ENCODE results near the gene USP48.
"Not testable (repeated sequence)": the region's sequence is repeated elsewhere in the genome, so short reads cannot be mapped to it uniquely, and the experiment has no call there.

DNA sequence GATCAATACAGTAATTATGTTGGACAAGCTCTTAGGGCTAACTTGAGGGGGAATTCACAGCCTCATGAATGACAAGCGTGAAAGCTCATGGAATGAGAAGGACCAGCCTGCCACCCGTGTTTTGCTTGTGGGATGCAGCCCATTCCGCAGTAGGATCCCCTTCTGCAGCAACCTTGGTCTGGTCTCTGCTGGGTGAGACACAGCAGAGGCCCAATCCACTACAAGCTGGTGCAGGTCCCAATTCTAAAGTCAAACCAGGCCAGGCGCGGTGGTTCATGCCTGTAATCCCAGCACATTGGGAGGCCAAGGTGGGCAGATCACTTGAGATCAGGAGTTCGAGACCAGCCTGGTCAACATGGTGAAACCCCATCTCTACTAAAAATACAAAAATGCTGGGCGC is 109.1 kb downstream of the USP48 start:
- TF ChIP-seq, protein P1, sequence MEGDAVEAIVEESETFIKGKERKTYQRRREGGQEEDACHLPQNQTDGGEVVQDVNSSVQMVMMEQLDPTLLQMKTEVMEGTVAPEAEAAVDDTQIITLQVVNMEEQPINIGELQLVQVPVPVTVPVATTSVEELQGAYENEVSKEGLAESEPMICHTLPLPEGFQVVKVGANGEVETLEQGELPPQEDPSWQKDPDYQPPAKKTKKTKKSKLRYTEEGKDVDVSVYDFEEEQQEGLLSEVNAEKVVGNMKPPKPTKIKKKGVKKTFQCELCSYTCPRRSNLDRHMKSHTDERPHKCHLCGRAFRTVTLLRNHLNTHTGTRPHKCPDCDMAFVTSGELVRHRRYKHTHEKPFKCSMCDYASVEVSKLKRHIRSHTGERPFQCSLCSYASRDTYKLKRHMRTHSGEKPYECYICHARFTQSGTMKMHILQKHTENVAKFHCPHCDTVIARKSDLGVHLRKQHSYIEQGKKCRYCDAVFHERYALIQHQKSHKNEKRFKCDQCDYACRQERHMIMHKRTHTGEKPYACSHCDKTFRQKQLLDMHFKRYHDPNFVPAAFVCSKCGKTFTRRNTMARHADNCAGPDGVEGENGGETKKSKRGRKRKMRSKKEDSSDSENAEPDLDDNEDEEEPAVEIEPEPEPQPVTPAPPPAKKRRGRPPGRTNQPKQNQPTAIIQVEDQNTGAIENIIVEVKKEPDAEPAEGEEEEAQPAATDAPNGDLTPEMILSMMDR (IDR thresholded peaks at IDR 0.05; ENCODE audit: low read length) = not testable (repeated sequence)
- not testable (repeated sequence) for TF ChIP-seq EZH2phosphoT487 (IDR thresholded peaks at IDR 0.05; ENCODE audit: low read length); EZH2 (optimal IDR thresholded peaks at IDR 0.05; ENCODE audit: low read depth, low read length)
